ENCODE measurements around the gene ACOT11.

Gene ACOT11

DNA sequence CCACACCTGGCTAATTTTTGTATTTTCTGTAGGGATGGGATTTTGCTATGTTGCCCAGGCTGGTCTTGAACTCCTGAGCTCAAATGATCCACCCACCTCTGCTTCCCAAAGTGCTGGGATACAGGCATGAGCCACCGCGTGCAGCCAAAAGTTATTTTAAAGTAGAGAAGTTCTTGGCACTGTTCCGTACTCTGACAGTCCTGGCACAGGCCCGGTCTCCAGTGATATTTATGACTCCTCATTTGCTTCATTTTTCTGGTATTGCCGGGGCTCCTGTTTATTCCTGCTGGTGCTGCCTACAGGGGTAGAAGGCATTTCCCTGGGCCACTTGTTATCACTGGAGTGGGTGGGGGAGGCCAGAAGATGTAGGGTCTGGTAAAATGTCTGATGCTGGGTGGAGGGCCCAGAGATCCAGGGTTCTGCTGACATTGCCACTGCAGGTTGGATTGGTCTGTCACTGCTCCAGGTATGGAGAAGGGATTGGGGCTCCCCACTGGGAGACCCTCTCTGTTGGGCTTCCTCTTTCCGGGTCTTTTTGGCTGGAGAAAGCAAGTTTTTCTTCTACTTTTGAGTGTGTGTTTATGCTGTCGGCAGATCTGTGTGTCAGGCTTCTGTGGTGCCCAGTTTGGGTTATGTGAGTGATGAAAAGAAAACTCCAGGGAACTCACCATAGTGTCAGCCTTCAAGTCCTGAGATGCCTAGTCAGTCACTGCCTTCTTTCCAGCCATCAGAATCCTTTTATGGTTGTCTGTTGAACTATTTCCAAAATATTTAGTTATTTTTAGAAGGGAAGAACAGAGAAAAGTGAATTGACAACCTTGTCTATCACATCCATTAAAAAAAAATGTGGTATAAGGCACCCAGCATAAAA is 98.0 kb downstream of the ACOT11 start:
- FAIRE-seq (no peak), DNase-seq (ENCODE audit: low spot score) (no peak)

DNA sequence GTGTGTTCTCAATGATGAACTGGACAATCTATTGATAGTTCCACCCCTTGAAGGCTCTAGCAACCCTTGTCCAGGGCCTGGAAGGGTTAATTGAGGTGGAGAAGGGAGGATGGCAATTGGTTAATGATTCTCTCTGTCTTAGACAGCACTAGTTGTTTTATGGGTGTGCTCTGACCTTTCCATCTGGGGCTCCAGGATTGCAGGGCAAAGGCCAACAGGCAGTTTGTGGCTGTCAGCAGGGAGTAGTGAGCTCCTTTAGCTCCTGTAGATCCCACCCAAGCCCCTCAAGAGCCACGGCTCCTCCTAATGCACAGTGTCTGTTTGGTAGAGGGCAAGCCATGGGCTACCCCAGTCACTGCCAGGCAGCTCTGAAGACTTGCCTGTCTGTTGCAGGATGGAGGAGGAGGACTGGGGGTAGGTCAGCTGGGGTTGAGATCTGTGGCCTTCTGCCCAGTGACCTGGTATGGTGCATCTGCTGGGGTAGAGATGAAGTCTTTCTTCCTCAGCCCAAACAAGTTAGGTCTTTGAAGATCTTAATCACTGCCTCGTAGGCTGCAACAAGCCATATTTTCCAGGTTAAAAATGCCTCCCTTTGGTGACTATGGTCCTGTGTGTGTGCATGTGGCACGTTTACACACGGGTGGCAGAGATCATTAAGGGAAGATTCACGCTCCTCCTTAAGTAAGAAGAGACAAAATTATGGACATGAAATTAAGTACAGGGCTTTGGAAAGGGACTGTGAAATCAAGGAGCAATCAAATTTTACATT is 101.3 kb downstream of the ACOT11 start:
- FAIRE-seq: no peak
- DNase-seq (ENCODE audit: low spot score): no peak

DNA sequence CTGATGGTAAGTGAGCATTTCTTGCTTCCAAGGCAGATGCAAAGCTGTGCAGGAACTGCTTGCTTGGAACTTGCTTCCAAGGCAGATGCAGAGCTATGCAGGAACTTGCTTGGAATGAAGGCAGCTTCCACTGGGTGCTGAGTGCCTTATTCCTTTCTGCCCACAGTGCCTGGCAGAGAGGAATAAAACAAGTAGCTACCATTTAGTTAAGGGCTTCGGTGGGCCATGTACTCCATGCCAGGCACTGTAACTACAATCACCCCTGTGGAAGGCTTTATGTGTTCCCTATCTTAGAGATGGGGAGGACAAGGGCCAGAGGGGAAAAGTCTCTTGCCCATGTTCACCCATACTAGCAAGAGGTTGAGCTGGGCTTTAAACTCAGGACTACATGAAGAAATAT is 101.9 kb downstream of the ACOT11 start:
- DNase-seq (ENCODE audit: low spot score): no peak
- no peak for FAIRE-seq

DNA sequence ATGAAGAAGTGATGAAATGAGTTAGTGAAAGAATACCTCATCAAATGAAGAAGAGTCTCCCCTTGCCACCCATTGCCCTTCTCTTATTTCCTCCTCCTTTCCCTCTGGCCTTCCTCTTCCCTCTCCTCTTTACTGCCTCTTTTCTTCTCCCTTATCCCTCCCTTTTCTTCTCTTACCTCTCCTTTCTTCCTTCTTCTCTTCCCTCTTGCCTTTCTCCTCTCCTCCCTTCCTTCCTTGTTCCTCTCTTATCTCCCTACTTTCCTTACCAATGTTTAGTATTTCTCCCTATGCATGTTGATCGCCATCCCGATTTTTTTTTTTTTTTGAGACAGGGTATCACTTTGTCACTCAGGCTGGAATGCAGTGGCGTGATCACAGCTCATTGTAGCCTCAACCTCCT is 102.4 kb downstream of the ACOT11 start:
- DNase-seq (ENCODE audit: low spot score) (no peak), FAIRE-seq (no peak)

DNA sequence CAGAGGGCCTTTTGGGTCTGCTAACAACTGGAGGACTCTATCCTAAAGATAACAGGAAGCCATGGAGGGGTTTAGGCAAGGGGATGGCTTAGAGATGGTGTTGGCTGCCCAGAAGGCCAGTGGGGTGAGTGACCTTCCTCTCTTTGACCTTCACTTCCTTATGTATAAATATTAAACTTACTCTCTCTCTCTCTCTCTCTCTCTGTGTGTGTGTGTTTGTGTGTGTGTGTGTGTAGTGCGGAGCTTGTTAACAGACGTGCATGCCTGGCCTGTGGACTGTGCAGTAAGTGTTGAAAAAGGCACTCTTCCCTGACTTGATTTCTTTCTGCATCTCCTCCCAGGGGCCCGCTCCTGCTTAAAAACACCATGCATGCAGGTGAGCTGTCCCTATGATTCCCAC is 103.6 kb downstream of the ACOT11 start:
- FAIRE-seq (no peak), DNase-seq (ENCODE audit: low spot score) (no peak)

DNA sequence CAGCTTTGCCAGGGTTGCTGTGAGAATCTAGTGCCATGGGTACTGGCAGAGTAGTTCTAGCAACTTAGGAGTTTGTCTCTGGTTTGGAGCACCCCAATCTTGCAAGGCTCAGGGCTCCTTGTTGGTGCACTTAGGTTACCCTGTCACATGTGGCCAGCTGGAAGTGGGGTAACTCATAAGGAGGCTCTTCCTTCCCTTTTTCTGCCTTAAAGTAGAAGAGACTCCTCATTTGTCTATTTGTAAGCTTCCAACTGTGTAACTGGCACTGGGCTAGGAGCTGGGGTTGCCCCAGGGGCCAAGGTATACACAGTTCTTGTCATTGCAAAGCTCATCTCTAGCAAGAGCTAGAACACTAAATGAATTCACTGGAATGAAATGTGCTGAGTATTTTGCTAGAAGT is 104.1 kb downstream of the ACOT11 start:
- no peak for DNase-seq (ENCODE audit: low spot score)
- no peak for FAIRE-seq

DNA sequence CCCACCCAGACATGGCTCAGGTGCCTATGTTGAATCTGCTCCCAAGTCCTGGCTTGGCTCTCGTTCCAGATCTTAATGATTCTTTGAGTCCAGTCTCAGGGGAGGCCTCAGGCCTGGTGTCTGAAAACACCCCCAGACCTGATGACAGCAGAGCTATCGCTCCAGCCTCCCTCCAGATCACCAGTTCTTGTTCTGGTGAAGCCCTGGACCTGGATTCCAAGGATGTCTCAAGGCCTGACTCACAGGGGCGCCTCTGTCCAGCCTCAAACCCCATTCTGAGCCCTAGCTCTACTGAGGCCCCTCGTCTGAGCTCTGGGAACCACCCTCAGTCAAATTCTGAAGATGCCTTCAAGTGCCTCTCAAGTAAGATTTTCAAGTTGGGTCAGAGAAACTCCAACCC is 105.0 kb downstream of the ACOT11 start:
- DNase-seq (ENCODE audit: low spot score): no peak
- no peak for FAIRE-seq

DNA sequence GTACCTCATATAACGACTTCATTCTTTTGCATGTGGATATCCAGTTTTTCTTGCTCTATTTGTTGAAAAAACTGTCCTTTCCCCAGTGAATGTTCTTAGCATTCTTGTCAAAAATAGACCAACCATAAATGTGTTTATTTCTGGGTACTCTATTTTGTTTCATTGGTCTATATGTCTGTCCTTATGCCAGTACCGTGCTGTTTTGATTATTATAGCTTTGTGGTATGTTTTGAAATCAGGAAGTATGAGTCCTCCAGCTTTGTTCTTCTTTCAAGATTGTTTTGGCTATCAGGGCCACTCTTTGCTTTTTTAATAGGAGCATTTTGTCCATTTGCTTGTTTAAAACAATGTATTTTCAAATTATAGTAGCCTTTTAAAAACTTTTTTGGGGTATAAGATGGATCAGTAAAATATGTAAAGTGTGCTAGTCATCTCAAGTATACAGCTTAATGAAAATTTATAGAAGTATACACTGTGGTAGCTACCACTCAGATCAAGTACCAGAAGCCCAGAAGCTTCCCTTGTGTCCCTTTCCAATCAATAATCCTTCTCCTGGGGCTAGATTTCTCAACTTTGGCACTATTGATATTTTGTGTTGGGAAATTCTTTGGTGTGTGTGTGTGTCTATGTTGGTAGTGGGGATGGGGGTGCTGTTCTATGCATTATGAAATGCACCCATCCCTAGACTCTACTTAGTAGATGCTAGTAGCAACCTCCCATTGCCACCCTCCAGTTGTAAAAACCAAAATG is 110.3 kb downstream of the ACOT11 start:
- FAIRE-seq (no peak), DNase-seq (ENCODE audit: low spot score) (no peak)
